HCT116 (cell line): ENCODE results near the gene MLYCD.

ENCODE experiments used
- EGR1 ChIP-seq: IDR thresholded peaks from 2 replicates; pipeline ENCODE4 v1.6.1; 2012; ENCODE audit warnings: low read depth
- EZH2 ChIP-seq: fragments of 200-600 bp; sonication (generic); IDR thresholded peaks from 2 replicates; pipeline ENCODE4 v1.6.1; 2017; ENCODE audit warnings: antibody characterized with exemption, mixed run types
- EZH2phosphoT487 ChIP-seq: fragments of 200-600 bp; IDR thresholded peaks from 2 replicates; pipeline ENCODE4 v1.6.1; 2018; ENCODE audit warnings: antibody characterized with exemption, borderline replicate concordance
- FOSL1 ChIP-seq: IDR thresholded peaks from 2 replicates; pipeline ENCODE4 v1.6.1; 2012; ENCODE audit warnings: low read depth
- POLR2A ChIP-seq: IDR thresholded peaks from 2 replicates; pipeline ENCODE4 v1.7.0; 2011; ENCODE audit warnings: borderline replicate concordance; ENCODE audit not compliant: insufficient read depth, insufficient read length; ENCODE audit errors: extremely low read depth
- POLR2AphosphoS5 ChIP-seq: IDR thresholded peaks from 2 replicates; pipeline ENCODE4 v1.6.1; 2011; ENCODE audit warnings: mild to moderate bottlenecking, low read depth, low read length, moderate library complexity
- RAD21 ChIP-seq: IDR thresholded peaks from 2 replicates; pipeline ENCODE4 v1.6.1; 2012; ENCODE audit warnings: low read depth, mild to moderate bottlenecking
- TCF7L2 ChIP-seq: IDR thresholded peaks from 2 replicates; pipeline ENCODE4 v1.7.0; 2011; ENCODE audit warnings: borderline replicate concordance, inconsistent platforms; ENCODE audit not compliant: insufficient read depth, insufficient read length; ENCODE audit errors: extremely low read depth
- YY1 ChIP-seq: IDR thresholded peaks from 2 replicates; pipeline ENCODE4 v1.6.1; 2011; ENCODE audit warnings: low read length, low read depth, moderate library complexity, mild to moderate bottlenecking; ENCODE audit not compliant: insufficient replicate concordance; ENCODE audit errors: extremely low read depth
- ZNF274 ChIP-seq: fragments of 200-500 bp; sonication (Bioruptor generic); IDR thresholded peaks from 2 replicates; pipeline ENCODE4 v1.6.1; 2014; ENCODE audit warnings: mild to moderate bottlenecking, low read depth, low read length, inconsistent platforms
- TF ChIP-seq, protein P1 (sequence below), 3 experiments: fragments of 200-600 bp in 1 of 3; sonication (generic) in 1 of 3; IDR thresholded peaks in 2 of 3; conservative IDR thresholded peaks in 1 of 3; 2 replicates each; pipeline ENCODE4 v1.5.1; 2012 to 2017; ENCODE audit warnings: low read depth in 2 of 3, low read length in 2 of 3, antibody characterized with exemption in 1 of 3, borderline replicate concordance in 1 of 3, control low read depth in 1 of 3, mild to moderate bottlenecking in 1 of 3, mixed read lengths in 1 of 3, mixed run types in 1 of 3, moderate library complexity in 1 of 3; ENCODE audit not compliant: insufficient read depth in 1 of 3
- TF ChIP-seq, protein P2 (sequence below): IDR thresholded peaks from 2 replicates; pipeline ENCODE4 v1.6.1; 2012
- TF ChIP-seq, protein P3 (sequence below): IDR thresholded peaks from 2 replicates; pipeline ENCODE4 v1.6.1; 2012

DNA sequence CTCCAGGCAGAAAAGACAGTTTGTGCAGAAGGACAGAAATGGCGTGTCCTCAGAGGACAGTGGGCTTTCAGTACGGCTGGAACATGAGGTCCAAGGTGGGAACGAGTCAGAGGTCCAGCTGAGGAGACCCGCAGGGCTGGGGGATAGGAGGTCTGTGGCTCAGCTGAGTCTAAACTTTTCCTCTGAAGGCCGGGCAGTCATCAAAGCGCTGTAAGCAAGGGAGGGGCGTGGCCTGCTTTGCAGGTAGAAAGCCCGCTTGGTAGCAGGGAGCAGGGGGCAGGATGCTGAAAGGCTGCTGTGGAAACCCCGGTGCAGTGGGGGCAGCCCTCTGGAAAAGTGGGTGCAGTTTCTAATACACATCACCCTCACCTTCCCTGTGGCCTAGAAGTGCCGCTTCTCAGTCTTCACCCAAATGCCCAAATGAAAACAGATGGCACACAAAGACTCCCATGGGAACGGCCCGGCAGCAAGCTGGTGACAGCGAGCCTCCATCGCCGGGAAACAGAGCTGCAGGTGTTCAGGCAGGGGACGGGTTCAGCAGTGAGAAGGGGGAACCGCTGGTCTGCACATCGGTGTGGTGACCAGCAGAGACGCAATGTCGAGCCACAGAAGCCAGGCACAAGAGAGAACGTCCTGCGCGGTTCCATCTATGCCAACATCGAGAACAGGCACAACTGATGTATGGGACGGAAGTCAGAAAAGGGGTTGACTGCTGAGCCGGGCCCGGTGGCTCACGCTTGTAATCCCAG is 41.9 kb downstream of the MLYCD start:
- TF ChIP-seq, protein P1, sequence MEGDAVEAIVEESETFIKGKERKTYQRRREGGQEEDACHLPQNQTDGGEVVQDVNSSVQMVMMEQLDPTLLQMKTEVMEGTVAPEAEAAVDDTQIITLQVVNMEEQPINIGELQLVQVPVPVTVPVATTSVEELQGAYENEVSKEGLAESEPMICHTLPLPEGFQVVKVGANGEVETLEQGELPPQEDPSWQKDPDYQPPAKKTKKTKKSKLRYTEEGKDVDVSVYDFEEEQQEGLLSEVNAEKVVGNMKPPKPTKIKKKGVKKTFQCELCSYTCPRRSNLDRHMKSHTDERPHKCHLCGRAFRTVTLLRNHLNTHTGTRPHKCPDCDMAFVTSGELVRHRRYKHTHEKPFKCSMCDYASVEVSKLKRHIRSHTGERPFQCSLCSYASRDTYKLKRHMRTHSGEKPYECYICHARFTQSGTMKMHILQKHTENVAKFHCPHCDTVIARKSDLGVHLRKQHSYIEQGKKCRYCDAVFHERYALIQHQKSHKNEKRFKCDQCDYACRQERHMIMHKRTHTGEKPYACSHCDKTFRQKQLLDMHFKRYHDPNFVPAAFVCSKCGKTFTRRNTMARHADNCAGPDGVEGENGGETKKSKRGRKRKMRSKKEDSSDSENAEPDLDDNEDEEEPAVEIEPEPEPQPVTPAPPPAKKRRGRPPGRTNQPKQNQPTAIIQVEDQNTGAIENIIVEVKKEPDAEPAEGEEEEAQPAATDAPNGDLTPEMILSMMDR (IDR thresholded peaks at IDR 0.05 in 2 of 3, conservative IDR thresholded peaks at IDR 0.05 in 1 of 3; ENCODE audit: borderline replicate concordance in 1 of 3, insufficient read depth in 1 of 3, low read depth in 2 of 3, low read length in 2 of 3) = no peak
- TF ChIP-seq EZH2phosphoT487 (no peak), POLR2A (no peak), FOSL1 (no peak), POLR2AphosphoS5 (no peak), ZNF274 (no peak), EGR1 (no peak), YY1 (no peak), EZH2 (no peak), TCF7L2 (no peak), RAD21 (no peak)
- TF ChIP-seq, protein P2, sequence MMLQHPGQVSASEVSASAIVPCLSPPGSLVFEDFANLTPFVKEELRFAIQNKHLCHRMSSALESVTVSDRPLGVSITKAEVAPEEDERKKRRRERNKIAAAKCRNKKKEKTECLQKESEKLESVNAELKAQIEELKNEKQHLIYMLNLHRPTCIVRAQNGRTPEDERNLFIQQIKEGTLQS = no peak
- TF ChIP-seq, protein P3, sequence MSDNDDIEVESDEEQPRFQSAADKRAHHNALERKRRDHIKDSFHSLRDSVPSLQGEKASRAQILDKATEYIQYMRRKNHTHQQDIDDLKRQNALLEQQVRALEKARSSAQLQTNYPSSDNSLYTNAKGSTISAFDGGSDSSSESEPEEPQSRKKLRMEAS = no peak
